Neural progenitor cell (in vitro differentiated cells): ENCODE data around the gene IDH1. TPM values are rescaled to one million over a fixed set of nuclear protein-coding genes. Genes with fewer than 3 reads are reported as not detected.

Experiments
- DNase-seq: peaks from one replicate; pipeline ENCODE4 v3.0.0-alpha.2; 2016; ENCODE audit warnings: low spot score
- H2AFZ ChIP-seq: fragments of 200-600 bp; sonication (generic); replicated peaks from 2 replicates; pipeline ENCODE4 v1.6.1; 2016; ENCODE audit warnings: antibody characterized with exemption
- H3F3A ChIP-seq: fragments of 200-600 bp; sonication (generic); 2 replicates; pipeline ENCODE4 v1.6.1; 2016; ENCODE audit warnings: antibody characterized with exemption, low read depth
- H3K27ac ChIP-seq: fragments of 200-600 bp; sonication (generic); 2 replicates; pipeline ENCODE4 v1.5.1; 2016; ENCODE audit warnings: mild to moderate bottlenecking
- H3K27me3 ChIP-seq: fragments of 200-600 bp; sonication (generic); 2 replicates; pipeline ENCODE4 v1.6.1; 2016; ENCODE audit warnings: mild to moderate bottlenecking, moderate library complexity
- H3K36me3 ChIP-seq: fragments of 200-600 bp; sonication (generic); 2 replicates; pipeline ENCODE4 v1.5.1; 2016
- H3K4me1 ChIP-seq: fragments of 200-600 bp; sonication (generic); 2 replicates; pipeline ENCODE4 v1.6.1; 2016; ENCODE audit warnings: mixed run types
- H3K4me2 ChIP-seq: fragments of 200-600 bp; sonication (generic); 2 replicates; pipeline ENCODE4 v1.6.1; 2016
- H3K4me3 ChIP-seq: fragments of 200-600 bp; sonication (generic); 2 replicates; pipeline ENCODE4 v1.5.1; 2016
- H3K79me2 ChIP-seq: fragments of 200-600 bp; sonication (generic); 2 replicates; pipeline ENCODE4 v1.6.1; 2016; ENCODE audit warnings: low read depth
- H3K9ac ChIP-seq: fragments of 200-600 bp; sonication (generic); 2 replicates; pipeline ENCODE4 v1.6.1; 2016
- H3K9me3 ChIP-seq: fragments of 200-600 bp; sonication (generic); 2 replicates; pipeline ENCODE4 v1.5.1; 2016; ENCODE audit warnings: low read depth
- H4K20me1 ChIP-seq: fragments of 200-600 bp; sonication (generic); 2 replicates; pipeline ENCODE4 v1.6.1; 2016; ENCODE audit warnings: low read depth
- H3K27ac Mint-ChIP-seq: 3 replicates; pipeline ENCODE4 v1.8.0; 2021; ENCODE audit warnings: mixed read lengths
- H3K27me3 Mint-ChIP-seq: 2 replicates; pipeline ENCODE4 v1.8.0; 2022; ENCODE audit warnings: low read depth, mild to moderate bottlenecking, inconsistent platforms, moderate library complexity, mixed read lengths; ENCODE audit not compliant: insufficient read depth
- H3K36me3 Mint-ChIP-seq: 3 replicates; pipeline ENCODE4 v1.8.0; 2021; ENCODE audit warnings: mixed read lengths
- H3K4me1 Mint-ChIP-seq: 3 replicates; pipeline ENCODE4 v1.8.0; 2021; ENCODE audit warnings: mixed read lengths
- H3K4me3 Mint-ChIP-seq: 3 replicates; pipeline ENCODE4 v1.8.0; 2021; ENCODE audit warnings: mild to moderate bottlenecking, moderate library complexity, mixed read lengths
- H3K9me3 Mint-ChIP-seq: 3 replicates; pipeline ENCODE4 v1.8.0; 2020; ENCODE audit warnings: mixed read lengths
- CTCF ChIP-seq: fragments of 200-600 bp; sonication (generic); IDR thresholded peaks from 2 replicates; pipeline ENCODE4 v1.5.1; 2017; ENCODE audit warnings: antibody characterized with exemption, mild to moderate bottlenecking
- EZH2 ChIP-seq: fragments of 200-600 bp; sonication (generic); IDR thresholded peaks from 2 replicates; pipeline ENCODE4 v1.6.1; 2017; ENCODE audit warnings: antibody characterized with exemption, mild to moderate bottlenecking, moderate library complexity
- EZH2phosphoT487 ChIP-seq: fragments of 200-600 bp; sonication (generic); IDR thresholded peaks from 2 replicates; pipeline ENCODE4 v1.6.1; 2017; ENCODE audit warnings: antibody characterized with exemption
- total RNA-seq: library from RNA; depleted of rRNA; stranded (reverse); fragments of >200 nt; gene quantifications from 2 replicates; pipeline ENCODE4 v1.2.3, GENCODE V29; 2015; ENCODE audit warnings: low replicate concordance

The IDH1 gene
- total RNA-seq, 1 donor from 2014 or later = 308 TPM

- Histone ChIP-seq H3K4me1 (no peaks in the 10 kb centered on the region), H3K36me3 (peaks cover 36% of the 10 kb centered on the region), H3K27me3 (no peaks in the 10 kb centered on the region), H3K79me2 (peaks cover 59% of the 10 kb centered on the region), H2AFZ (no peak overlapping the region), H4K20me1 (peaks cover 26% of the 10 kb centered on the region), H3K4me3 (no peak overlapping the region), H3K9ac (no peak overlapping the region), H3F3A (no peaks in the 10 kb centered on the region), H3K27ac (no peak overlapping the region), H3K4me2 (no peak overlapping the region), H3K9me3 (no peaks in the 10 kb centered on the region)
- Mint-ChIP-seq H3K27me3 (no peaks in the 10 kb centered on the region), H3K4me1 (peaks cover 6% of the 10 kb centered on the region), H3K4me3 (no peak overlapping the region), H3K36me3 (peaks cover 62% of the 10 kb centered on the region), H3K27ac (no peak overlapping the region), H3K9me3 (no peaks in the 10 kb centered on the region)
- TF ChIP-seq CTCF = no peak
- DNase-seq = no peak
Observed at GRCh38 chr2:208280234-208280633, 25.4 kb upstream of the IDH1 start.

- H2AFZ ChIP-seq = no peak overlapping the region
- Mint-ChIP-seq H3K4me1 (peaks cover 6% of the 10 kb centered on the region), H3K36me3 (peaks cover 66% of the 10 kb centered on the region), H3K27me3 (peaks cover 2% of the 10 kb centered on the region), H3K4me3 (no peak overlapping the region), H3K9me3 (no peaks in the 10 kb centered on the region), H3K27ac (no peak overlapping the region)
- H3K27me3 ChIP-seq = no peaks in the 10 kb centered on the region
- no peak overlapping the region for H3K27ac ChIP-seq
- DNase-seq = no peak
- no peak overlapping the region for H3K9ac ChIP-seq
- peaks cover 26% of the 10 kb centered on the region for H4K20me1 ChIP-seq
- H3K4me3 ChIP-seq = no peak overlapping the region
- TF ChIP-seq EZH2phosphoT487 (no peak), EZH2 (no peak), CTCF (no peak)
- H3F3A ChIP-seq = no peaks in the 10 kb centered on the region
- H3K36me3 ChIP-seq = peaks cover 41% of the 10 kb centered on the region
- H3K4me2 ChIP-seq = no peak overlapping the region
- H3K79me2 ChIP-seq = peaks cover 52% of the 10 kb centered on the region
- no peaks in the 10 kb centered on the region for H3K9me3 ChIP-seq
- H3K4me1 ChIP-seq = no peaks in the 10 kb centered on the region
Observed at GRCh38 chr2:208279236-208279635, 24.4 kb upstream of the IDH1 start.

- Histone ChIP-seq H3K9ac (no peak overlapping the region), H3K4me2 (no peak overlapping the region), H2AFZ (no peak overlapping the region), H3K36me3 (peaks cover 38% of the 10 kb centered on the region), H3F3A (no peaks in the 10 kb centered on the region), H3K4me3 (no peak overlapping the region), H3K27me3 (no peaks in the 10 kb centered on the region), H3K79me2 (peaks cover 47% of the 10 kb centered on the region), H4K20me1 (peaks cover 26% of the 10 kb centered on the region), H3K27ac (no peak overlapping the region), H3K9me3 (no peaks in the 10 kb centered on the region), H3K4me1 (no peaks in the 10 kb centered on the region)
- Mint-ChIP-seq H3K4me3 (no peak overlapping the region), H3K4me1 (peaks cover 6% of the 10 kb centered on the region), H3K27me3 (peaks cover 2% of the 10 kb centered on the region), H3K36me3 (peaks cover 65% of the 10 kb centered on the region), H3K27ac (no peak overlapping the region), H3K9me3 (no peaks in the 10 kb centered on the region)
- TF ChIP-seq EZH2 (no peak), CTCF (no peak), EZH2phosphoT487 (no peak)
- no peak for DNase-seq
Observed at GRCh38 chr2:208278549-208278948, 23.7 kb upstream of the IDH1 start.
